LNCaP clone FGC (cell line): ENCODE data around the gene CANX.

Experiments
- DNase-seq: peaks from one replicate; pipeline ENCODE4 v3.0.0-alpha.2; 2011; ENCODE audit warnings: low read depth
- H3K4me3 ChIP-seq: 2 replicates; pipeline ENCODE4 v1.5.1; 2011; ENCODE audit warnings: mild to moderate bottlenecking, low read depth, low read length, control low read depth
- CTCF ChIP-seq: IDR thresholded peaks from 2 replicates; pipeline ENCODE4 v1.5.1; 2012; ENCODE audit warnings: mild to moderate bottlenecking; ENCODE audit not compliant: control insufficient read depth, insufficient read depth; ENCODE audit errors: extremely low read depth

The CANX gene

DNA sequence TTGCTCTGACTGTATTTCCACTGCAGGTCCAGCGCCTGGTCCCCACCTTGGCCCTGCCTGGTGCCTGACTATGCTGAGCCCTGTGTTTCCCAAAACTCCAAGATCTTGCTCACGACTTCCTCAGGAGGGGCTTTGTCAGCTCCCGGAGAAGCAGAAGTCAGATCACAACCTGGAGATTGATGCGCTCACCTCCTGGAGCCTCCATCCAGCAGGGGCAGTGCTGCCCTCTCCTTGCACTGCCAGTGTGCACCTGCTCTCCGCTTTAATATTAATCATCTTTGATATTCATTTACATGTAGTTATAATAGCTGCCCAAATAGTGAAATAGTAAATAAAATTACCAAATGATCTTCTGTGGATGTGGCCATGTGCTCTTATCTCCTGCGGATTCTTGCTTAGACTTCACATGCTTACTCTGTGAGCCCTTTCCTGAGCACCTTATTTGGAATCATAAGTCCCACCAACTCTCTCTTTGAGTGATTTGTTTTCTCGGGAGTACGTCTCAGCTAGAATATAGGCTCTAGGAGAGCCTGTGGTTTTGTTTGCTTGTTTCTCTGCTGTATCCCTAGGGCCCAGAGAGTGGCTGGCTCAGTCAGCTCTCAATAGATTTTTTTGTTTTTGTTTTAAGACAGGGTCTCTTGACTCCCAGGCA, 51.2 kb downstream of the CANX start:
- no peak for DNase-seq
- no peak for TF ChIP-seq CTCF
- no peak overlapping the region for H3K4me3 ChIP-seq

DNA sequence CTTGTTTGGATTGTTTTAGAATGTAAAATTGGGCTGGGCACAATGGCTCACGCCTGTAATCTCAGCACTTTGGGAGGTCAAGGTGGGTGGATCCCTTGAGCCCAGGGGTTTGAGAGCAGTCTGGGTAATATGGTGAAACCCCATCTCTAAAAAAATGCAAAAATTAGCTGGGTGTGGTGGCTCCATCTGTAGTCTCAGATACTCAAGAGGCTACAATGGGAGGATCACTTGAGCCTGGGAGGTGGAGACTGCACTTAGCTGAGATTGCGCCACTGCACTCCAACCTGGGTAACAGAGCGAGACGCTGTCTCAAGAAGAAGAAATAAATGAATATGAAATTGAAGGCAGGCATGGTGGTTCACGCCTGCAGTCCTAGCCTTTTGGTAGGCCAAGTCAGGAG, 55.2 kb downstream of the CANX start:
- TF ChIP-seq CTCF: no peak
- no peak overlapping the region for H3K4me3 ChIP-seq
- DNase-seq: no peak

DNA sequence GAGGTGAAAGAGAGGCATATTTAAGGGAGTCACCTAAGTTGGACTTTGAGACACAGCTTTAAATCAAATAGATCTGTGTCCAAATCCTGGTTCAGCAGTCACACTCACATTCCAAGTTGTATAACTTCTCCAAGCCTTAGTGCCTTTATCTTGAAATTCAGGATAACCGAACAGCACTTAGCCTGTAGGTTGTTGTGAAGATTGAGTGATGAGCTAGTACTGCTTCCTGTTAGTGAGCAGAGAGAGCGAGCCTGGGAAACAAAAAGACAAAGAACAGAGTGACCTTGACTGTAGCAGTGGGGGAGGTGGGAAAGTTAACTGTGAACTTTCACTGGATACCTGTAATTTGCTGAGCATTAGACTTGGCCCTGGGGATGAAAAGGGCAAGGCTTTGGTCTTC, 56.3 kb downstream of the CANX start:
- DNase-seq: no peak
- no peak for TF ChIP-seq CTCF
- no peak overlapping the region for H3K4me3 ChIP-seq

DNA sequence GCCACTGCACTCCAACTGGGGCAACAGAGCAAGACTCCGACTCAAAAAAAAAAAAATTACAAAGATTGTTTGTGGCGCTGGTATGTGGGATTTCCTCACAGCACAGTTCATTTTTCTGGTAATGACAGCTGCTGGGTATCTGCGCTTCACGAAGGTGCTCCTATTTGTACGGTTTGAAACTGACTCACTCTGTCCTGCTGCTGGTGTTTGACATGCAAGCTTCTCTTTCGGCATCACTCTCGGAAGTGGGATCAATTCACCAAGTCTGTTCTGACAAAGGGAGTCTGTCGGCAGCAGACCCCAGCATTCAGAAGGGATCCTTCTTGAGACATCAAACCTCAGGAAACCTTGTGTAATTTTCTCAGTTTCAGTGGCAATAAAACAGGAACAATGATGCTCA, 60.2 kb downstream of the CANX start:
- no peak for DNase-seq
- H3K4me3 ChIP-seq: no peak overlapping the region
- no peak for TF ChIP-seq CTCF

DNA sequence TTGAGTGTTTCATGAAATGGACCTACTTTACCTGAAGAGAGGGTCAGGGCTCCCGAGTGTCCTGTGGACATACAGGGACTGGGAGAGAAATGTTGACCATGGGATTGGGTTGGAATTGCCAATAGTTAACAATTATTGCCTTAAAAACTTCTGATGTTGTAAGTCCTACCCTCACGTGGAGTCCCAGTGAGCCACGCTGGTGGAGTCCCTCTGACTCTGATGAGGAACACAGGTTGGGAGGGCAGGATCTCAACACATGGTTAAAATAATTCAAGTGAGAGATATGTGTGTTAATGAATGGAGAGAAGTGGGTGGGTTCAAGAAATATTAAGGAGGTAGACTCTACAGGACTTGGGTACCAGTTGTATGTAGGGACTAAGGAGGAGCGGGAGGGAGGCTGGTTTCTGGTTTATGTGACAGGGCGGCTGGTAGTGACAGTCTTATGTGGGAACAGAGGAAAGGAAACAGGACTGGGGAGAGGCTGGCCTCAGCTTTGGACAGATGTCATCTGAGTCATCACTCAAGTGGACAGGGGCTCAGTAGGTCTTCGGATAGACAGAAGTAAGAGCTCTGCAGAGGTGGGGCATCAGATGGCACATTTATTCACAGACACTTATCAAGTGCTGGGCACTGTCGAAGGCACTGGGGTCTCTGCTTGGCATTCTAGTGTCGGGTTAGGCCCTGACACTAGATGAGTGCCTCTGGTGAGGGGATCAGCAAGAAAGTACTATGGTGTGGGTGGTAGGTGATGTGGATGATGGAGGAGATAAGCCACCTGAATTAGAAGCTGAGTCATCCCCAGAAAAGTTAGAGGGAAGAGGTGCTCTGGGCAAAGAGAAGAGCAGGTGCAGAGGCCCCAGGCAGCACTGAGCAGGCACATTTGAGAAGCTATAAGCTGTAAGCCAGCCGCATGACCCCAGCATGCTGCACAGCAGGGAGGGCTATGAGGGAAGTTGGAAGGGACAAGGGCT, 61.1 kb downstream of the CANX start:
- H3K4me3 ChIP-seq: no peak overlapping the region
- TF ChIP-seq CTCF: no peak
- no peak for DNase-seq

DNA sequence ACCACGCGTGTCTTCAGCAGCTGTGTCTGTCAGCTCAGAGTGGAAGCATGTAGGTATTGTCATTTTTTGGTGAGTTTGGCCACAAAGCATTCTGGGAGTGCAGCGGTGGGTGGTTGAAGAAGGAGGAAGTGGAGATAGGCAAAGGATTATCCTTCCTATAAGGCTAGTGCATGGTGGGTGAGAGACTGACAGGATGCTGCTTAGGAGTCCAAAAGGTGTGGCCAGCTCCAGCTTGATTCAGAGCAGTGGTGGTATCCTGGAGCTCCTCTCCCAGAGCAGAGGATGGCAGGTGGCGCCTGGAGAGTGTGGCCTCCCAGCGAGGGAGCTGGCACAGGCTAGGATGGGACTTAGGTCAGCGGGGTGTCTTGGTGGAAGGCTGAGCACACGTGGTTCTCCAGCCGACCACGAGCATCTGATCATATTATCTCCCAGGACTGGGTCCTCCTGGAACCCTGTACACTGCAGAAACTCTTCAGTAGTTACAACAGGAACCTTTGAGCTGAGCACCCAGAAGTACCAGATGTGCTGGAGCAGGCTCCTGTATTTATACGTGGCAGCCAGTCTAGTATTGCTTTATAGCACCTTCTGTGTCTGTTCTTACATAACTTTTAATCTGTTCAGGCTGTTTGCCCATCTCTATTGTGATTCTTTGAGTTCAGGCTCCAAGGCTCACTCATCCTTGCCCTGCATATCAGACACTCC, 63.5 kb downstream of the CANX start:
- H3K4me3 ChIP-seq: no peak overlapping the region
- no peak for DNase-seq
- no peak for TF ChIP-seq CTCF
